ENCODE data around the gene FXN.

- TF ChIP-seq CTCF (IDR thresholded peaks at IDR 0.05; ENCODE audit: low read depth, low read length, missing input control) (no peak), REST (IDR thresholded peaks at IDR 0.05) (no peak), GABPA (IDR thresholded peaks at IDR 0.05 in 1 of 2, conservative IDR thresholded peaks at IDR 0.05 in 1 of 2) (no peak), HNF4A (conservative IDR thresholded peaks at IDR 0.05) (no peak), JUND (IDR thresholded peaks at IDR 0.05) (no peak), ATF3 (IDR thresholded peaks at IDR 0.05) (no peak), SP1 (IDR thresholded peaks at IDR 0.05) (no peak), EGR1 (IDR thresholded peaks at IDR 0.05; ENCODE audit: low read depth in 2 of 2) (no peak), RAD21 (IDR thresholded peaks at IDR 0.05) (no peak), TAF1 (conservative IDR thresholded peaks at IDR 0.05) (no peak), MAX (IDR thresholded peaks at IDR 0.05) (no peak)
Measured at GRCh38 chr9:69139596-69139995, 104.0 kb downstream of the FXN start.
